ENCODE measurements around the gene ZDHHC3.

Gene ZDHHC3

GRCh38 chr3:45020534-45020933 is 44.6 kb upstream of the ZDHHC3 start:
- no peak for TF ChIP-seq SIN3A (IDR thresholded peaks at IDR 0.05; ENCODE audit: borderline replicate concordance, insufficient read depth, low read length)
- TF ChIP-seq TAF1 (IDR thresholded peaks at IDR 0.05; ENCODE audit: borderline replicate concordance, insufficient read depth, low read length): no peak
- TF ChIP-seq REST (IDR thresholded peaks at IDR 0.05; ENCODE audit: insufficient read depth in 1 of 2, low read depth in 2 of 2, low read length in 2 of 2): no peak
- no peak for TF ChIP-seq FOXP2 (optimal IDR thresholded peaks at IDR 0.05; ENCODE audit: borderline replicate concordance, extremely low read depth, extremely low read length, insufficient read depth)
- no peak for TF ChIP-seq POLR2AphosphoS5 (IDR thresholded peaks at IDR 0.05; ENCODE audit: low read depth, low read length)

- TF ChIP-seq POLR2AphosphoS5 (IDR thresholded peaks at IDR 0.05; ENCODE audit: low read depth, low read length) (no peak), REST (IDR thresholded peaks at IDR 0.05; ENCODE audit: insufficient read depth in 1 of 2, low read depth in 2 of 2, low read length in 2 of 2) (no peak), TAF1 (IDR thresholded peaks at IDR 0.05; ENCODE audit: borderline replicate concordance, insufficient read depth, low read length) (no peak), SIN3A (IDR thresholded peaks at IDR 0.05; ENCODE audit: borderline replicate concordance, insufficient read depth, low read length) (no peak), FOXP2 (optimal IDR thresholded peaks at IDR 0.05; ENCODE audit: borderline replicate concordance, extremely low read depth, extremely low read length, insufficient read depth) (no peak)
Measured at GRCh38 chr3:45017821-45018220, 41.8 kb upstream of the ZDHHC3 start.

- TF ChIP-seq SIN3A (IDR thresholded peaks at IDR 0.05; ENCODE audit: borderline replicate concordance, insufficient read depth, low read length): no peak
- TF ChIP-seq REST (IDR thresholded peaks at IDR 0.05; ENCODE audit: insufficient read depth in 1 of 2, low read depth in 2 of 2, low read length in 2 of 2): no peak
- TF ChIP-seq TAF1 (IDR thresholded peaks at IDR 0.05; ENCODE audit: borderline replicate concordance, insufficient read depth, low read length): no peak
- no peak for TF ChIP-seq FOXP2 (optimal IDR thresholded peaks at IDR 0.05; ENCODE audit: borderline replicate concordance, extremely low read depth, extremely low read length, insufficient read depth)
- no peak for TF ChIP-seq POLR2AphosphoS5 (IDR thresholded peaks at IDR 0.05; ENCODE audit: low read depth, low read length)
Measured at GRCh38 chr3:45016916-45017315, 40.9 kb upstream of the ZDHHC3 start.

- TF ChIP-seq REST (IDR thresholded peaks at IDR 0.05; ENCODE audit: insufficient read depth in 1 of 2, low read depth in 2 of 2, low read length in 2 of 2) (no peak), SIN3A (IDR thresholded peaks at IDR 0.05; ENCODE audit: borderline replicate concordance, insufficient read depth, low read length) (no peak), TAF1 (IDR thresholded peaks at IDR 0.05; ENCODE audit: borderline replicate concordance, insufficient read depth, low read length) (no peak), FOXP2 (optimal IDR thresholded peaks at IDR 0.05; ENCODE audit: borderline replicate concordance, extremely low read depth, extremely low read length, insufficient read depth) (no peak), POLR2AphosphoS5 (IDR thresholded peaks at IDR 0.05; ENCODE audit: low read depth, low read length) (no peak)
Measured at GRCh38 chr3:45012577-45012976, 36.6 kb upstream of the ZDHHC3 start.
